ENCODE data around the gene LRRC75A. TPM values are rescaled to one million over a fixed set of nuclear protein-coding genes. Genes with fewer than 3 reads are reported as not detected.
"Not testable (repeated sequence)": the region's sequence is repeated elsewhere in the genome, so short reads cannot be mapped to it uniquely, and the experiment has no call there.

Gene LRRC75A, protein sequence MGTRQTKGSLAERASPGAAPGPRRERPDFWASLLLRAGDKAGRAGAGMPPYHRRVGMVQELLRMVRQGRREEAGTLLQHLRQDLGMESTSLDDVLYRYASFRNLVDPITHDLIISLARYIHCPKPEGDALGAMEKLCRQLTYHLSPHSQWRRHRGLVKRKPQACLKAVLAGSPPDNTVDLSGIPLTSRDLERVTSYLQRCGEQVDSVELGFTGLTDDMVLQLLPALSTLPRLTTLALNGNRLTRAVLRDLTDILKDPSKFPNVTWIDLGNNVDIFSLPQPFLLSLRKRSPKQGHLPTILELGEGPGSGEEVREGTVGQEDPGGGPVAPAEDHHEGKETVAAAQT
- 1 to 10 TPM; 3.6 to 5.7 TPM for total RNA-seq

DNA sequence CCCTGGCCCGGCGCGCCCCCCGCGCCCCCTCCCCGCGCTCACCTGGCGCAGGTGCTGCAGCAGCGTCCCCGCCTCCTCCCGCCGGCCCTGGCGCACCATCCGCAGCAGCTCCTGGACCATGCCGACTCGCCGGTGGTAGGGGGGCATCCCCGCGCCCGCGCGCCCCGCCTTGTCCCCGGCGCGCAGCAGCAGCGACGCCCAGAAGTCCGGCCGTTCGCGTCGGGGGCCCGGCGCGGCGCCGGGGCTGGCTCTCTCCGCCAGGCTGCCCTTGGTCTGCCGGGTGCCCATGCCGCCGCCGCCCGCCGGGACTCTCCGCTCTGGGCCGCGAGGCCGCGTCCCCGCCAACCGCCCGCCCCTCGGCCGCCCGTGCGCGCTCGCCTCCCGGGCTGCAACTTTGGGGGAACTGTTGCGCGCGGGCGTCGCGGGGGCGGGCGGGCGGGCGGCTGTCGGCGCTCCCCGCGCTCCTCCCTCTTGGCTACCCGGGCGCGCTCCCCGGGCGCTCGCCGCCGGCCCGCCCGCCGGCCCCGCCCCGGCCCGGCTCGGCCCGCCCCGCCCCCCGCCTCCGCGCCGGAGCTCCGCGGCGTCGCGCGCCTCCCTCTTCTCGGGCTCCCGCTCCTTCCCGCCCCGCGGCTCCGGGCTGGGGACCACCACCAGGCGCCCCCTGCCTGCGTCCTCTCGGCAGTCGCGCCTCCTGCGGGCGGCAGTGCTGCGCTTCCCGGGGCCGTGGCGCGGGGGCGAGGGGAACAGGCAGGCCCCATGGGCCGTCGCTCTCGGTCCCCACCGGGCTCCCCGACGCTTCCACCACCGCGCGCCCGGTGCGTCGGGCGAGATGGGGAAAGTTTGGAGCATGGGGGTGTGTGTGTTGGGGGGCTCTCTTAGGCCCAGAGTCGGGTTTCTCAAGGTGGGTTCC lies at the start of gene LRRC75A:
Gene LRRC75A (minus strand): TSS at position 491 of the 910 bp plus-strand sequence. CDS start 203 bp downstream, at position 288.
- DNase-seq: peak; percentile 54
- POLR2A ChIA-PET: interaction anchor here (0.5 to 1.1 kb wide), 2 partner anchors 136 to 488 kb away, joined by 6 read pairs; no protein-coding TSS in a partner anchor
- Mint-ChIP-seq H3K4me1 (ENCODE audit: low read depth) (peaks cover 6% of the 10 kb centered on the region), H3K36me3 (ENCODE audit: low read depth) (no peaks in the 10 kb centered on the region), H3K27me3 (ENCODE audit: low read depth) (peaks cover 27% of the 10 kb centered on the region), H3K27ac (peak within 1 kb of the TSS; percentile 27), H3K4me3 (peak within 1 kb of the TSS; percentile 68), H3K9me3 (ENCODE audit: insufficient read depth) (no peaks in the 10 kb centered on the region)
- CTCF ChIA-PET: interaction anchor here (0.8 kb wide), 1 partner anchor 92 kb away, joined by 3 read pairs; no protein-coding TSS in a partner anchor
- peak; percentile 88 for ATAC-seq

GRCh38 chr17:16537130-16537458 lies 45.1 kb upstream of the LRRC75A start:
- ATAC-seq: no peak
- POLR2A ChIA-PET: interaction anchor here (1.4 kb wide), 1 partner anchor 52 kb away, joined by 5 read pairs; no protein-coding TSS in a partner anchor

DNA sequence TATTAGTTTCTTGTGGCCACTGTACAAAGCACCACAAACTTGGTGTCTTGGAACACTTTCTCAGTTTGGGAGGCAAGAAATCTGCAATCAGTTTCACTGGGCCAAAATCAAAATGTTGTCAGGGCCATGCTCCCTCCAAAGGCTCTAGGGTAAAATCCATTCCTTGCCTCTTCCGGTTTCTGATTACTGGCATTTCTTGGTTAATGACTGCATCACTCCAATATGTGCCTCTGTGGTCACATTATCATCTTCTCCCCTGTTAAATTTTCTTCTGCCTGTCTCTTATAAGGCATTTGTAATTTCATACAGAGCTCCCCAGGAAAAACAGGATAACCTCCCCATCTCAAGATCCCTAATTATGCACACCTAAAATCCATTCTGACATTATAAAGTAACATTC lies 42.2 kb upstream of the LRRC75A start:
- no peak for DNase-seq
- ATAC-seq: no peak
- H3K4me1 Mint-ChIP-seq (ENCODE audit: low read depth): peaks cover 30% of the 10 kb centered on the region
- no peak overlapping the region for H3K4me3 Mint-ChIP-seq
- no peaks in the 10 kb centered on the region for H3K36me3 Mint-ChIP-seq (ENCODE audit: low read depth)
- H3K27me3 Mint-ChIP-seq (ENCODE audit: low read depth): peaks cover 13% of the 10 kb centered on the region
- no peak overlapping the region for H3K27ac Mint-ChIP-seq
- peaks cover 3% of the 10 kb centered on the region for H3K9me3 Mint-ChIP-seq (ENCODE audit: insufficient read depth)
- ChIA-PET POLR2A (no interaction called here), CTCF (interaction anchor here (2.4 kb wide), 1 partner anchor 13 kb away, joined by 17 read pairs; no protein-coding TSS in a partner anchor)

More at GRCh38 chr17:16537130-16537458, 45.1 kb upstream of the LRRC75A start:
- no peaks in the 10 kb centered on the region for H3K27me3 Mint-ChIP-seq (ENCODE audit: low read depth)
- peaks cover 12% of the 10 kb centered on the region for H3K9me3 Mint-ChIP-seq (ENCODE audit: insufficient read depth)
- CTCF ChIA-PET: interaction anchor here (0.8 to 3.1 kb wide), 6 partner anchors 15 to 153 kb away, joined by 3 to 48 read pairs (median 10); partner anchors contain the start of gene CCDC144A
- H3K4me3 Mint-ChIP-seq: peak overlapping the region; percentile 95
- peaks cover 30% of the 10 kb centered on the region for H3K4me1 Mint-ChIP-seq (ENCODE audit: low read depth)
- DNase-seq: no peak
- peak overlapping the region; percentile 99 for H3K27ac Mint-ChIP-seq
- H3K36me3 Mint-ChIP-seq (ENCODE audit: low read depth): no peaks in the 10 kb centered on the region

DNA sequence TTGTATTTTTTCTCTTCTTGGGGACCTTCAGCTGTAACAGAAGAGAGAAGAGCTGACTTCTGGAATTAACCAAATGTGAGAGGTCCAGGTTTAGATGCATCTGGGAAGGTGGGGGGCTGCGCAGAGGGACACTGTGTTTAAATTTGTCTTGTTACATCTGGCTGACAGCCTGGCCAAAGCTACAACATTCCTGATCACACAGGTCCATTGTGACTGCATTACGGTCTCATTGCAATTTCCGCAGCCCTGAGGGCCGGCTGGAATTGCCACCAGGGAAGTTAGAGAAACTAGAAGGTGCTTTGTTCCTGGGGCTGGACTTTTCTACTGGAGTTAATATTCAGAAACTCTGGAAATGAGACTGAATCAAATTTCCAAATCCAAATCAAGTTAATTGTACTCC lies 37.9 kb upstream of the LRRC75A start:
- Mint-ChIP-seq H3K4me1 (ENCODE audit: low read depth) (peaks cover 18% of the 10 kb centered on the region), H3K36me3 (ENCODE audit: low read depth) (no peaks in the 10 kb centered on the region), H3K27me3 (ENCODE audit: low read depth) (peaks cover 36% of the 10 kb centered on the region), H3K4me3 (no peak overlapping the region), H3K27ac (no peak overlapping the region), H3K9me3 (ENCODE audit: insufficient read depth) (peaks cover 3% of the 10 kb centered on the region)
- ChIA-PET POLR2A (no interaction called here), CTCF (interaction anchor here (0.6 to 1.9 kb wide), 3 partner anchors 59 to 630 kb away, joined by 3 to 13 read pairs (median 3); no protein-coding TSS in a partner anchor)
- DNase-seq (no peak), ATAC-seq (no peak)

- DNase-seq: no peak
- H3K27ac Mint-ChIP-seq: no peak overlapping the region
- H3K27me3 Mint-ChIP-seq (ENCODE audit: low read depth): peaks cover 36% of the 10 kb centered on the region
- ChIA-PET POLR2A (no interaction called here), CTCF (no interaction called here)
- ATAC-seq: no peak
- H3K4me3 Mint-ChIP-seq: no peak overlapping the region
- no peaks in the 10 kb centered on the region for H3K36me3 Mint-ChIP-seq (ENCODE audit: low read depth)
- no peaks in the 10 kb centered on the region for H3K9me3 Mint-ChIP-seq (ENCODE audit: insufficient read depth)
- peaks cover 9% of the 10 kb centered on the region for H3K4me1 Mint-ChIP-seq (ENCODE audit: low read depth)
Measured at GRCh38 chr17:16527298-16527697, 35.3 kb upstream of the LRRC75A start.

DNA sequence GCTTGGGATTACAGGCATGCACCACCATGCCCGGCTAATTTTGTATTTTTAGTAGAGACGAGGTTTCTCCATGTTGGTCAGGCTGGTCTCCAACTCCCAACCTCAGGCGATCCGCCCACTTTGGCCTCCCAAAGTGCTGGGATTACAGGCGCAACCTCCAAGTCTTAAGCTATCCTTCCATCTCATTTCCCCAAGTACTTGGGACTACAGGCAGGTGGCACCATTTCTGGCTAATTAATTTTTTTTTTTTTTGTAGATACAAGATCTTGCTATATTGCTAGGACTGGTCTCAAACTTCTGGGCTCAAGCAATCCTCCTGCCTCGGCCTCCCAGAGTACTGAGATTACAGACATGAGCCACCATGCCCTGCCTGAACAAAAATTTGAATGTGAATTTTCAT lies 33.6 kb upstream of the LRRC75A start:
- DNase-seq; H3K9me3 Mint-ChIP-seq (ENCODE audit: insufficient read depth); H3K36me3 Mint-ChIP-seq (ENCODE audit: low read depth); H3K4me3 Mint-ChIP-seq; ATAC-seq; H3K27ac Mint-ChIP-seq: not testable (repeated sequence)
- POLR2A ChIA-PET: interaction anchor here (0.7 kb wide), 2 partner anchors 14 to 383 kb away, joined by 3 read pairs; no protein-coding TSS in a partner anchor
- H3K4me1 Mint-ChIP-seq (ENCODE audit: low read depth): peaks cover 12% of the 10 kb centered on the region
- CTCF ChIA-PET: interaction anchor here (0.6 to 1.5 kb wide), 2 partner anchors 64 to 164 kb away, joined by 3 to 5 read pairs; partner anchors contain the start of gene CCDC144A
- peaks cover 31% of the 10 kb centered on the region for H3K27me3 Mint-ChIP-seq (ENCODE audit: low read depth)

GRCh38 chr17:16521070-16521727 lies 29.2 kb upstream of the LRRC75A start:
- Mint-ChIP-seq H3K36me3 (ENCODE audit: low read depth) (no peaks in the 10 kb centered on the region), H3K27me3 (ENCODE audit: low read depth) (peaks cover 22% of the 10 kb centered on the region), H3K9me3 (ENCODE audit: insufficient read depth) (no peaks in the 10 kb centered on the region), H3K4me1 (ENCODE audit: low read depth) (peaks cover 3% of the 10 kb centered on the region), H3K27ac (peak overlapping the region; percentile 56), H3K4me3 (no peak overlapping the region)
- DNase-seq (peak; percentile 81), ATAC-seq (peak; percentile 98)
- ChIA-PET CTCF (interaction anchor here (0.6 to 6.0 kb wide), 40 partner anchors 10 to 523 kb away, joined by 3 to 111 read pairs (median 4); partner anchors contain the start of genes CENPV, TRPV2 and UBB), POLR2A (no interaction called here)

DNA sequence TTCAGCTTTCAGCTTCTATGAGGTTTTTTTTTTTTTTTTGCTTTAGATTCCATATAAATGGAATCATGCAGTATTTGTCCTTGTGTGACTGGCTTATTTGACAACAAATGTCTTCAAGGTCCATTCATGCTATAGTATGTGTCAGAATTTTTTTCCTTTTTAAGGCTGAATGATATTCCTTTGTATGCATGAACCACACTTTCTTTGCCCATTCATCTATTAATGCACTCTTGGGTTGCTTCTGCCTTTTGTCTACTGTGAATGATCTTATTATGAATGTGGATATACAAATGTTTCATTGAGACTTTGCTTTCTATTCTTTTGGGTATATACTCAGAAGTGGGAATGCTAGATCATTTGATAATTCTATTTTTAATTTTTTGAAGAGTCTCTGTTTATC lies 27.0 kb upstream of the LRRC75A start:
- DNase-seq (no peak), ATAC-seq (no peak)
- Mint-ChIP-seq H3K27ac (no peak overlapping the region), H3K36me3 (ENCODE audit: low read depth) (no peaks in the 10 kb centered on the region), H3K4me1 (ENCODE audit: low read depth) (peaks cover 3% of the 10 kb centered on the region), H3K27me3 (ENCODE audit: low read depth) (peaks cover 29% of the 10 kb centered on the region), H3K9me3 (ENCODE audit: insufficient read depth) (no peaks in the 10 kb centered on the region), H3K4me3 (no peak overlapping the region)
- ChIA-PET POLR2A (interaction anchor here (0.6 kb wide), 1 partner anchor 100 kb away, joined by 4 read pairs; no protein-coding TSS in a partner anchor), CTCF (interaction anchor here (1.3 to 6.0 kb wide), 3 partner anchors 67 to 155 kb away, joined by 3 to 111 read pairs (median 52); no protein-coding TSS in a partner anchor)

- H3K9me3 Mint-ChIP-seq (ENCODE audit: insufficient read depth): no peaks in the 10 kb centered on the region
- no peaks in the 10 kb centered on the region for H3K36me3 Mint-ChIP-seq (ENCODE audit: low read depth)
- H3K27ac Mint-ChIP-seq: no peak overlapping the region
- H3K4me3 Mint-ChIP-seq: no peak overlapping the region
- peaks cover 3% of the 10 kb centered on the region for H3K4me1 Mint-ChIP-seq (ENCODE audit: low read depth)
- ChIA-PET POLR2A (no interaction called here), CTCF (interaction anchor here (0.6 to 1.4 kb wide), 4 partner anchors 19 to 154 kb away, joined by 3 to 5 read pairs (median 4); no protein-coding TSS in a partner anchor)
- ATAC-seq (no peak), DNase-seq (no peak)
- peaks cover 33% of the 10 kb centered on the region for H3K27me3 Mint-ChIP-seq (ENCODE audit: low read depth)
Measured at GRCh38 chr17:16517477-16517876, 25.5 kb upstream of the LRRC75A start.

DNA sequence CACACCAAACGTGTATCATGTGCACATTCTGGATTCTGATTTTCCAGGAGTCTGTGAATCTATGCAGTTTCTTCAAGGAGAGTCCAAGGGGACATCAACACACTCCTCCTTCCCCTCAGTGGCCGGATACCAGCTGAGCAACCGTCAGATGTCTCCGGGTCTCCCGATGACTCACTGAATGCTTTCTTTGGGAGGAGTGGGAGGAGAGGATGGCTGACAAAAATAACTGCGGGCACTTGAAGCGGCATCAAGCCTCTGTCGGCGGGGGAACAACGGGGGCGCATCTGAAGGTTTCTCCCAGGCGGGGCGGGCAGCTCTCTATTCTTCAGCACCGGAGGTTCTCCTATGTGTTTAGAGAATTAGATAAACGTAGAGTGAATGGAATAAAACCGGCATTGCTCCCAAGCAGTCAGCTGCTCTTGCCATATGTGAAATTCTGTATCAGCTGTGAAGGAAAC lies 24.6 kb upstream of the LRRC75A start:
- POLR2A ChIA-PET: no interaction called here
- Mint-ChIP-seq H3K36me3 (ENCODE audit: low read depth) (no peaks in the 10 kb centered on the region), H3K27me3 (ENCODE audit: low read depth) (peaks cover 33% of the 10 kb centered on the region), H3K4me1 (ENCODE audit: low read depth) (peaks cover 12% of the 10 kb centered on the region), H3K27ac (no peak overlapping the region), H3K4me3 (no peak overlapping the region), H3K9me3 (ENCODE audit: insufficient read depth) (no peaks in the 10 kb centered on the region)
- DNase-seq (no peak), ATAC-seq (no peak)
- CTCF ChIA-PET: interaction anchor here (0.6 to 1.4 kb wide), 5 partner anchors 19 to 89 kb away, joined by 3 to 5 read pairs (median 3); no protein-coding TSS in a partner anchor

GRCh38 chr17:16515933-16516332 lies 23.9 kb upstream of the LRRC75A start:
- H3K4me1 Mint-ChIP-seq (ENCODE audit: low read depth): peaks cover 12% of the 10 kb centered on the region
- no peak overlapping the region for H3K4me3 Mint-ChIP-seq
- DNase-seq (no peak), ATAC-seq (no peak)
- no peaks in the 10 kb centered on the region for H3K36me3 Mint-ChIP-seq (ENCODE audit: low read depth)
- H3K27ac Mint-ChIP-seq: no peak overlapping the region
- no peaks in the 10 kb centered on the region for H3K9me3 Mint-ChIP-seq (ENCODE audit: insufficient read depth)
- POLR2A ChIA-PET: no interaction called here
- peaks cover 33% of the 10 kb centered on the region for H3K27me3 Mint-ChIP-seq (ENCODE audit: low read depth)
- CTCF ChIA-PET: interaction anchor here (1.3 kb wide), 1 partner anchor 62 kb away, joined by 3 read pairs; no protein-coding TSS in a partner anchor

All from activated CD8-positive, alpha-beta T cell treated with anti-CD3 and anti-CD28 coated beads, Interleukin-2, amount 10 ng/mL, durations not matched to agents 7 days and 5 days (primary cell).